Measurements from ENCODE around the gene YIPF4. TPM values are rescaled to one million over a fixed set of nuclear protein-coding genes. Genes with fewer than 3 reads are reported as not detected.
"Not testable (repeated sequence)": the region's sequence is repeated elsewhere in the genome, so short reads cannot be mapped to it uniquely, and the experiment has no call there.

Gene YIPF4
- total RNA-seq, 1 donor from 2014 or later: 58.0 TPM

- Mint-ChIP-seq H3K36me3 (ENCODE audit: low read depth, unreplicated experiment) (no peaks in the 10 kb centered on the region), H3K27ac (ENCODE audit: unreplicated experiment) (no peak overlapping the region), H3K9me3 (ENCODE audit: unreplicated experiment) (no peaks in the 10 kb centered on the region), H3K27me3 (ENCODE audit: unreplicated experiment) (no peaks in the 10 kb centered on the region), H3K4me1 (ENCODE audit: unreplicated experiment) (no peaks in the 10 kb centered on the region), H3K4me3 (ENCODE audit: unreplicated experiment) (no peak overlapping the region)
- no peak for DNase-seq (ENCODE audit: low spot score)
- TF ChIP-seq CTCF (IDR thresholded peaks at IDR 0.05; ENCODE audit: unreplicated experiment): no peak
These were observed 52.4 kb downstream of the YIPF4 start for GRCh38 chr2:32330136-32330535.

GRCh38 chr2:32342801-32343200 is 65.1 kb downstream of the YIPF4 start:
- Mint-ChIP-seq H3K27ac (ENCODE audit: unreplicated experiment) (no peak overlapping the region), H3K9me3 (ENCODE audit: unreplicated experiment) (no peaks in the 10 kb centered on the region), H3K4me1 (ENCODE audit: unreplicated experiment) (no peaks in the 10 kb centered on the region), H3K27me3 (ENCODE audit: unreplicated experiment) (no peaks in the 10 kb centered on the region), H3K4me3 (ENCODE audit: unreplicated experiment) (no peak overlapping the region), H3K36me3 (ENCODE audit: low read depth, unreplicated experiment) (no peaks in the 10 kb centered on the region)
- TF ChIP-seq CTCF (IDR thresholded peaks at IDR 0.05; ENCODE audit: unreplicated experiment): no peak
- no peak for DNase-seq (ENCODE audit: low spot score)

GRCh38 chr2:32350797-32351196 is 73.1 kb downstream of the YIPF4 start:
- not testable (repeated sequence) for H3K36me3 Mint-ChIP-seq (ENCODE audit: low read depth, unreplicated experiment); H3K27me3 Mint-ChIP-seq (ENCODE audit: unreplicated experiment); DNase-seq (ENCODE audit: low spot score); H3K4me1 Mint-ChIP-seq (ENCODE audit: unreplicated experiment); H3K9me3 Mint-ChIP-seq (ENCODE audit: unreplicated experiment); H3K4me3 Mint-ChIP-seq (ENCODE audit: unreplicated experiment); H3K27ac Mint-ChIP-seq (ENCODE audit: unreplicated experiment)

GRCh38 chr2:32355976-32356680 is 78.4 kb downstream of the YIPF4 start:
- H3K4me3 Mint-ChIP-seq (ENCODE audit: unreplicated experiment): peak overlapping the region; percentile 94
- H3K27ac Mint-ChIP-seq (ENCODE audit: unreplicated experiment): peak overlapping the region; percentile 96
- H3K27me3 Mint-ChIP-seq (ENCODE audit: unreplicated experiment): peaks cover 10% of the 10 kb centered on the region
- no peak for DNase-seq (ENCODE audit: low spot score)
- H3K9me3 Mint-ChIP-seq (ENCODE audit: unreplicated experiment): no peaks in the 10 kb centered on the region
- no peak for TF ChIP-seq CTCF (IDR thresholded peaks at IDR 0.05; ENCODE audit: unreplicated experiment)
- H3K36me3 Mint-ChIP-seq (ENCODE audit: low read depth, unreplicated experiment): peaks cover 8% of the 10 kb centered on the region
- peaks cover 22% of the 10 kb centered on the region for H3K4me1 Mint-ChIP-seq (ENCODE audit: unreplicated experiment)

- Mint-ChIP-seq H3K36me3 (ENCODE audit: low read depth, unreplicated experiment) (peaks cover 8% of the 10 kb centered on the region), H3K27me3 (ENCODE audit: unreplicated experiment) (peaks cover 10% of the 10 kb centered on the region), H3K4me3 (ENCODE audit: unreplicated experiment) (peak within 1 kb of the TSS; percentile 94), H3K27ac (ENCODE audit: unreplicated experiment) (peak within 1 kb of the TSS; percentile 96), H3K4me1 (ENCODE audit: unreplicated experiment) (peaks cover 22% of the 10 kb centered on the region), H3K9me3 (ENCODE audit: unreplicated experiment) (no peaks in the 10 kb centered on the region)
- no peak for TF ChIP-seq CTCF (IDR thresholded peaks at IDR 0.05; ENCODE audit: unreplicated experiment)
- peak; percentile 98 for DNase-seq (ENCODE audit: low spot score)
These were observed 79.1 kb downstream of the YIPF4 start, which contains the start of gene BIRC6 for GRCh38 chr2:32356681-32357317. BIRC6 (plus strand) TSS chr2:32357023; CDS start chr2:32357162, 139 bp downstream.

Measured in endothelial cell (in vitro differentiated cells).